ENCODE measurements around the gene STARD10. TPM values are rescaled to one million over a fixed set of nuclear protein-coding genes. Genes with fewer than 3 reads are reported as not detected.

STARD10 gene
- total RNA-seq, 1 donor from 2014 or later, result 94.8 TPM

GRCh38 chr11:72776844-72777754 is 16.7 kb downstream of the STARD10 start:
- no peak for DNase-seq (ENCODE audit: low read depth)
- no peak overlapping the region for H3K4me3 ChIP-seq (ENCODE audit: low read depth, low read length)
- no peaks in the 10 kb centered on the region for H3K36me3 ChIP-seq (ENCODE audit: control insufficient read depth, insufficient read depth, low read length)
- TF ChIP-seq CTCF (IDR thresholded peaks at IDR 0.05; ENCODE audit: insufficient read depth, low read length, poor library complexity, severe bottlenecking), result no peak
- H3K27me3 ChIP-seq (ENCODE audit: control insufficient read depth, insufficient read depth, low read length), result no peaks in the 10 kb centered on the region

GRCh38 chr11:72776117-72776843 is 17.6 kb downstream of the STARD10 start:
- H3K4me3 ChIP-seq (ENCODE audit: low read depth, low read length), result no peak overlapping the region
- H3K36me3 ChIP-seq (ENCODE audit: control insufficient read depth, insufficient read depth, low read length), result no peaks in the 10 kb centered on the region
- DNase-seq (ENCODE audit: low read depth), result no peak
- H3K27me3 ChIP-seq (ENCODE audit: control insufficient read depth, insufficient read depth, low read length), result no peaks in the 10 kb centered on the region
- no peak for TF ChIP-seq CTCF (IDR thresholded peaks at IDR 0.05; ENCODE audit: insufficient read depth, low read length, poor library complexity, severe bottlenecking)

DNA sequence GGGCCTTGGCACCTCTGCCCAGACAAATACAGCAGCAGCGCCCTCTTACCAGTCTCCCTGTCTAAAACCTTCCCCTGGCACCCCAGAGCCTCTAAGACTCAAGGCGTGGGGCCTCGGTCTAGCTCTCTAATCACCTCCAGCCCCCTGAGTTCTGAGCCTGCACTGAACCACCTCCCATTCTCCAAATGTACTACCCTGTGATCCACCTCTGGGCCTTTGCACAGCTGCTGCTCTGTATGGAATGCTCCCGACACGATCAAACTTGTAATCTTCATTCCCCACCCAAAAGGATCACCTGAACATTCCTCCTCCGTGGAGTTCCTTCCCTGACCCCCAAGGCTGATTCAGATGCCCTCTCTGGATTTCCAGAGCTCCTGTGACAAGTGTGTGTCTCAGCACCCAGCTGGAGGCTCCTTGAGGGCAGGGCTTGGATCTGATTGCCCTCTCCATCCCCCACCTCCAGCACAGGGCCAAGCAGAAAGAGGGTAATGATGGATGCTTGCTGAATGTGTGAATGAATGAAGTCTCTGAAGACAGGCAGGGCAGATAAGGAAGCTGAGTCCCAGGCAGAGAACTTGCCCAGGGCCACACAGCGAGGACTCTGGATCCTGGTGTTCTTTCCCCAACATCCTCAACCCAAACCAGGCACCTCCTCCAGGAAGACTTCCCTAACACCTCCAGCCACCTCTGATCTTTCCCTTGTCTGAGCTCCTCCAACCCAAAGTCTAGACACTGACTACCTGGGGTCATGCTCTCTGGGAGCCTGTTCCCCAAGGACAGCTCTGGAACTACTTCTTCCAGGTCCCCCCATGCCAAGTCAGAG is 18.3 kb downstream of the STARD10 start:
- Histone ChIP-seq H3K27me3 (ENCODE audit: control insufficient read depth, insufficient read depth, low read length) (no peaks in the 10 kb centered on the region), H3K36me3 (ENCODE audit: control insufficient read depth, insufficient read depth, low read length) (no peaks in the 10 kb centered on the region), H3K4me3 (ENCODE audit: low read depth, low read length) (no peak overlapping the region)
- TF ChIP-seq CTCF (IDR thresholded peaks at IDR 0.05; ENCODE audit: insufficient read depth, low read length, poor library complexity, severe bottlenecking), result no peak
- DNase-seq (ENCODE audit: low read depth), result no peak

DNA sequence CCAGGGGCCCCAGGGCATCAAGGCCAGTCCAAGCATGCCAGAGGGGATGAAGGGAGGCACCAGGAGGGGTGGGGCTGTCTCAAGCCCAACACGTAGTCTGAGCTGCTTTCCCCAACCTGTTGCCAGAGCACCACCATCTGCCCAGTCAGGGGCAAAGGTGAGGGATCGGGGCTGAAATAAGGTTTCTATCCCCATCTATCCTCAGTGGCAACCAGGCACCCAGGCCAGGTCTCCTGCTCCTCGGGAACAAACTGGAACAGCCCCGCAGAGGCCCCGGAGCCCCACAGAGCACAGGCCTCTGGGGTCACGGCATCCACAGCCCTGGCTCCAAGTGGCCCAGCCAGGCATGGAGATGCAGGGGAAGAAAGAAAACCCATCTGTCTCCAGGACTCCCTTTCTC is 19.3 kb downstream of the STARD10 start:
- Histone ChIP-seq H3K4me3 (ENCODE audit: low read depth, low read length) (no peak overlapping the region), H3K36me3 (ENCODE audit: control insufficient read depth, insufficient read depth, low read length) (no peaks in the 10 kb centered on the region), H3K27me3 (ENCODE audit: control insufficient read depth, insufficient read depth, low read length) (no peaks in the 10 kb centered on the region)
- TF ChIP-seq CTCF (IDR thresholded peaks at IDR 0.05; ENCODE audit: insufficient read depth, low read length, poor library complexity, severe bottlenecking), result no peak
- no peak for DNase-seq (ENCODE audit: low read depth)

- Histone ChIP-seq H3K4me3 (ENCODE audit: low read depth, low read length) (no peak overlapping the region), H3K36me3 (ENCODE audit: control insufficient read depth, insufficient read depth, low read length) (no peaks in the 10 kb centered on the region), H3K27me3 (ENCODE audit: control insufficient read depth, insufficient read depth, low read length) (no peaks in the 10 kb centered on the region)
- DNase-seq (ENCODE audit: low read depth), result no peak
- TF ChIP-seq CTCF (IDR thresholded peaks at IDR 0.05; ENCODE audit: insufficient read depth, low read length, poor library complexity, severe bottlenecking), result no peak
These were observed 20.2 kb downstream of the STARD10 start for GRCh38 chr11:72773696-72774095.

All from kidney epithelial cell (primary cell).